Liver (tissue), 3 donors: ENCODE results near the gene CDH6.

Experiments
- EGR1 ChIP-seq, 2 donors: IDR thresholded peaks; 2 replicates each; pipeline ENCODE4 v1.6.1; 2016 to 2018; ENCODE audit warnings: antibody characterized with exemption in 2 of 2, low read depth in 2 of 2
- FOXA1 ChIP-seq: IDR thresholded peaks from 2 replicates; pipeline ENCODE4 v1.6.1; 2016; ENCODE audit warnings: antibody characterized with exemption
- GABPA ChIP-seq, 2 donors: IDR thresholded peaks in 1 of 2; conservative IDR thresholded peaks in 1 of 2; 2 replicates each; pipeline ENCODE4 v1.6.1; 2016; ENCODE audit warnings: antibody characterized with exemption in 2 of 2, mild to moderate bottlenecking in 1 of 2, moderate library complexity in 1 of 2
- HNF4G ChIP-seq: IDR thresholded peaks from 2 replicates; pipeline ENCODE4 v1.6.1; 2016; ENCODE audit warnings: antibody characterized with exemption
- RXRA ChIP-seq, 2 donors: IDR thresholded peaks; 2 replicates each; pipeline ENCODE4 v1.6.1; 2017 to 2018; ENCODE audit warnings: antibody characterized with exemption in 2 of 2, mild to moderate bottlenecking in 1 of 2
- TAF1 ChIP-seq: conservative IDR thresholded peaks from 2 replicates; pipeline ENCODE4 v1.6.1; 2016; ENCODE audit warnings: antibody characterized with exemption, mild to moderate bottlenecking
- YY1 ChIP-seq: IDR thresholded peaks from 2 replicates; pipeline ENCODE4 v1.6.1; 2016; ENCODE audit warnings: antibody characterized with exemption, mild to moderate bottlenecking
- TF ChIP-seq, protein P1 (sequence below): fragments of 150-350 bp; IDR thresholded peaks from 2 replicates; pipeline ENCODE4 v1.5.1; 2017; ENCODE audit warnings: improper control_type of control experiment, low read depth, low read length; ENCODE audit not compliant: missing input control
- TF ChIP-seq, protein P2 (sequence below): IDR thresholded peaks from 2 replicates; pipeline ENCODE4 v1.6.1; 2016; ENCODE audit warnings: antibody characterized with exemption
- TF ChIP-seq, protein P3 (sequence below): IDR thresholded peaks from 2 replicates; pipeline ENCODE4 v1.6.1; 2016; ENCODE audit warnings: antibody characterized with exemption
- TF ChIP-seq, protein P4 (sequence below): IDR thresholded peaks from 2 replicates; pipeline ENCODE4 v1.6.1; 2016; ENCODE audit warnings: antibody characterized with exemption
- TF ChIP-seq, protein P5 (sequence below): IDR thresholded peaks from 2 replicates; pipeline ENCODE4 v1.6.1; 2016; ENCODE audit warnings: antibody characterized with exemption, mild to moderate bottlenecking
- donor health status: healthy.
- donor health status: healthy.

DNA sequence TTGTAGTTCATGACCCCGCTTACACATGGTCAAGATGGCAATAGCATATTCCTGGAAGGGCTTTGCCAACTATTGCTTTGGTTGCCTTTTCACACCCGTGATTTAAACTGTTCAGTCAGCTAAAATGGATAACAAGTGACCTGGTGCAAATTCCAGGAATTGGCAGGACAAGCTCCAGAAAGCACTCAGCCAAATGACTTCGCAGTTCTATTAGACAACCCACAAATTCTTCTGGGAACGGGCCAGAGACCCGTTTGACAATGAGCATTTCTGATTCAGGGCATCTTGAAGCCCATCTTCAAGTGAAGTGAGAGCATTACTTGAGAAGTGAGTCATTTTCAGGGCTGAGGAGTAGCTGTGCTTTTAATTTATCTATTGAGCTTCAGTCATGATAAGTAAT, 173.5 kb downstream of the CDH6 start:
- TF ChIP-seq, protein P1, sequence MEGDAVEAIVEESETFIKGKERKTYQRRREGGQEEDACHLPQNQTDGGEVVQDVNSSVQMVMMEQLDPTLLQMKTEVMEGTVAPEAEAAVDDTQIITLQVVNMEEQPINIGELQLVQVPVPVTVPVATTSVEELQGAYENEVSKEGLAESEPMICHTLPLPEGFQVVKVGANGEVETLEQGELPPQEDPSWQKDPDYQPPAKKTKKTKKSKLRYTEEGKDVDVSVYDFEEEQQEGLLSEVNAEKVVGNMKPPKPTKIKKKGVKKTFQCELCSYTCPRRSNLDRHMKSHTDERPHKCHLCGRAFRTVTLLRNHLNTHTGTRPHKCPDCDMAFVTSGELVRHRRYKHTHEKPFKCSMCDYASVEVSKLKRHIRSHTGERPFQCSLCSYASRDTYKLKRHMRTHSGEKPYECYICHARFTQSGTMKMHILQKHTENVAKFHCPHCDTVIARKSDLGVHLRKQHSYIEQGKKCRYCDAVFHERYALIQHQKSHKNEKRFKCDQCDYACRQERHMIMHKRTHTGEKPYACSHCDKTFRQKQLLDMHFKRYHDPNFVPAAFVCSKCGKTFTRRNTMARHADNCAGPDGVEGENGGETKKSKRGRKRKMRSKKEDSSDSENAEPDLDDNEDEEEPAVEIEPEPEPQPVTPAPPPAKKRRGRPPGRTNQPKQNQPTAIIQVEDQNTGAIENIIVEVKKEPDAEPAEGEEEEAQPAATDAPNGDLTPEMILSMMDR = no peak
- TF ChIP-seq, protein P2, sequence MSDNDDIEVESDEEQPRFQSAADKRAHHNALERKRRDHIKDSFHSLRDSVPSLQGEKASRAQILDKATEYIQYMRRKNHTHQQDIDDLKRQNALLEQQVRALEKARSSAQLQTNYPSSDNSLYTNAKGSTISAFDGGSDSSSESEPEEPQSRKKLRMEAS = no peak
- TF ChIP-seq, protein P3, sequence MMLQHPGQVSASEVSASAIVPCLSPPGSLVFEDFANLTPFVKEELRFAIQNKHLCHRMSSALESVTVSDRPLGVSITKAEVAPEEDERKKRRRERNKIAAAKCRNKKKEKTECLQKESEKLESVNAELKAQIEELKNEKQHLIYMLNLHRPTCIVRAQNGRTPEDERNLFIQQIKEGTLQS = no peak
- TF ChIP-seq RXRA (IDR thresholded peaks at IDR 0.05) = no peak
- no peak for TF ChIP-seq YY1
- TF ChIP-seq TAF1 = no peak
- TF ChIP-seq, protein P4, sequence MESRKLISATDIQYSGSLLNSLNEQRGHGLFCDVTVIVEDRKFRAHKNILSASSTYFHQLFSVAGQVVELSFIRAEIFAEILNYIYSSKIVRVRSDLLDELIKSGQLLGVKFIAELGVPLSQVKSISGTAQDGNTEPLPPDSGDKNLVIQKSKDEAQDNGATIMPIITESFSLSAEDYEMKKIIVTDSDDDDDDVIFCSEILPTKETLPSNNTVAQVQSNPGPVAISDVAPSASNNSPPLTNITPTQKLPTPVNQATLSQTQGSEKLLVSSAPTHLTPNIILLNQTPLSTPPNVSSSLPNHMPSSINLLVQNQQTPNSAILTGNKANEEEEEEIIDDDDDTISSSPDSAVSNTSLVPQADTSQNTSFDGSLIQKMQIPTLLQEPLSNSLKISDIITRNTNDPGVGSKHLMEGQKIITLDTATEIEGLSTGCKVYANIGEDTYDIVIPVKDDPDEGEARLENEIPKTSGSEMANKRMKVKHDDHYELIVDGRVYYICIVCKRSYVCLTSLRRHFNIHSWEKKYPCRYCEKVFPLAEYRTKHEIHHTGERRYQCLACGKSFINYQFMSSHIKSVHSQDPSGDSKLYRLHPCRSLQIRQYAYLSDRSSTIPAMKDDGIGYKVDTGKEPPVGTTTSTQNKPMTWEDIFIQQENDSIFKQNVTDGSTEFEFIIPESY = no peak
- TF ChIP-seq, protein P5, sequence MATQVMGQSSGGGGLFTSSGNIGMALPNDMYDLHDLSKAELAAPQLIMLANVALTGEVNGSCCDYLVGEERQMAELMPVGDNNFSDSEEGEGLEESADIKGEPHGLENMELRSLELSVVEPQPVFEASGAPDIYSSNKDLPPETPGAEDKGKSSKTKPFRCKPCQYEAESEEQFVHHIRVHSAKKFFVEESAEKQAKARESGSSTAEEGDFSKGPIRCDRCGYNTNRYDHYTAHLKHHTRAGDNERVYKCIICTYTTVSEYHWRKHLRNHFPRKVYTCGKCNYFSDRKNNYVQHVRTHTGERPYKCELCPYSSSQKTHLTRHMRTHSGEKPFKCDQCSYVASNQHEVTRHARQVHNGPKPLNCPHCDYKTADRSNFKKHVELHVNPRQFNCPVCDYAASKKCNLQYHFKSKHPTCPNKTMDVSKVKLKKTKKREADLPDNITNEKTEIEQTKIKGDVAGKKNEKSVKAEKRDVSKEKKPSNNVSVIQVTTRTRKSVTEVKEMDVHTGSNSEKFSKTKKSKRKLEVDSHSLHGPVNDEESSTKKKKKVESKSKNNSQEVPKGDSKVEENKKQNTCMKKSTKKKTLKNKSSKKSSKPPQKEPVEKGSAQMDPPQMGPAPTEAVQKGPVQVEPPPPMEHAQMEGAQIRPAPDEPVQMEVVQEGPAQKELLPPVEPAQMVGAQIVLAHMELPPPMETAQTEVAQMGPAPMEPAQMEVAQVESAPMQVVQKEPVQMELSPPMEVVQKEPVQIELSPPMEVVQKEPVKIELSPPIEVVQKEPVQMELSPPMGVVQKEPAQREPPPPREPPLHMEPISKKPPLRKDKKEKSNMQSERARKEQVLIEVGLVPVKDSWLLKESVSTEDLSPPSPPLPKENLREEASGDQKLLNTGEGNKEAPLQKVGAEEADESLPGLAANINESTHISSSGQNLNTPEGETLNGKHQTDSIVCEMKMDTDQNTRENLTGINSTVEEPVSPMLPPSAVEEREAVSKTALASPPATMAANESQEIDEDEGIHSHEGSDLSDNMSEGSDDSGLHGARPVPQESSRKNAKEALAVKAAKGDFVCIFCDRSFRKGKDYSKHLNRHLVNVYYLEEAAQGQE = no peak
- no peak for TF ChIP-seq EGR1 (IDR thresholded peaks at IDR 0.05; ENCODE audit: low read depth in 2 of 2)
- no peak for TF ChIP-seq GABPA (IDR thresholded peaks at IDR 0.05 in 1 of 2, conservative IDR thresholded peaks at IDR 0.05 in 1 of 2)
- no peak for TF ChIP-seq FOXA1
- no peak for TF ChIP-seq HNF4G
